GM12878 (cell line): ENCODE measurements around the gene PPP1R14D. TPM values are rescaled to one million over a fixed set of nuclear protein-coding genes. Genes with fewer than 3 reads are reported as not detected.

Experiments
- ATAC-seq: fragments of 200-7000 bp; cut with Tn5 transposase; 3 replicates; pipeline ENCODE4 v1.9.1; 2020; ENCODE audit warnings: mild to moderate bottlenecking, moderate library complexity
- BruUV-seq: library from RNA; stranded (reverse); fragments of 400-500 nt; replicated peaks from 2 replicates; lab custom pipeline; 2021; lab: Mats Ljungman, UMichigan
- CTCF ChIA-PET: fragments of 300-600 bp; sonication (Branson Sonifier 250); formaldehyde crosslinking; extraction: SDS; loops from one replicate; lab custom pipeline; 2021; ENCODE audit warnings: inconsistent platforms; lab: Yijun Ruan, JAX
- POLR2A ChIA-PET: fragments of 350-600 bp; formaldehyde crosslinking; extraction: SDS; loops from one replicate; lab custom pipeline; 2021; ENCODE audit warnings: inconsistent platforms; lab: Charles Lee
- RAD21 ChIA-PET: fragments of 300-600 bp; sonication (Branson Sonifier 250); formaldehyde crosslinking; loops from one replicate; lab custom pipeline; 2023; ENCODE audit warnings: antibody characterized with exemption; ENCODE audit not compliant: unreplicated experiment; lab: Charles Lee
- SMC1A ChIA-PET: fragments of 300-600 bp; sonication (Branson Sonifier 250); formaldehyde crosslinking; loops from one replicate; lab custom pipeline; 2023; ENCODE audit not compliant: unreplicated experiment, uncharacterized antibody; lab: Charles Lee
- DNase-seq: peaks from one replicate; pipeline ENCODE4 v3.0.0-alpha.2; 2011; ENCODE audit warnings: low read depth, low spot score
- FAIRE-seq: peaks from 3 replicates; lab custom pipeline; 2011; peaks lifted over from hg19 to GRCh38; lab: Jason Lieb, UNC
- H2AFZ ChIP-seq: 2 replicates; pipeline ENCODE4 v1.6.0; 2011; ENCODE audit warnings: low read depth, low read length, control low read depth; ENCODE audit not compliant: control insufficient read depth
- H3K27ac ChIP-seq: 2 replicates; pipeline ENCODE4 v1.5.1; 2011; ENCODE audit warnings: control low read depth; ENCODE audit not compliant: control insufficient read depth, insufficient read depth
- H3K27me3 ChIP-seq, 2 experiments: replicated peaks in 1 of 2; 2 replicates each; pipeline versions ENCODE4 v1.6.0 to v1.6.1; 2011; ENCODE audit warnings: low read length in 1 of 2; ENCODE audit not compliant: control insufficient read depth in 2 of 2, insufficient read depth in 2 of 2
- H3K36me3 ChIP-seq, 2 experiments: 2 replicates each; pipeline ENCODE4 v1.5.1; 2011; ENCODE audit warnings: low read length in 1 of 2; ENCODE audit not compliant: control insufficient read depth in 2 of 2, insufficient read depth in 2 of 2
- H3K4me1 ChIP-seq: 2 replicates; pipeline ENCODE4 v1.6.1; 2011; ENCODE audit warnings: mild to moderate bottlenecking, low read length, moderate library complexity, mixed read lengths; ENCODE audit not compliant: control insufficient read depth, insufficient read depth
- H3K4me2 ChIP-seq: 2 replicates; pipeline ENCODE4 v1.6.0; 2011; ENCODE audit warnings: control low read depth; ENCODE audit not compliant: control insufficient read depth, insufficient read depth
- H3K4me3 ChIP-seq: fragments of 200-600 bp; sonication (generic); 2 replicates; pipeline ENCODE4 v1.5.1; 2016
- H3K79me2 ChIP-seq: 2 replicates; pipeline ENCODE4 v1.6.0; 2011; ENCODE audit warnings: low read length; ENCODE audit not compliant: control insufficient read depth, insufficient read depth
- H3K9ac ChIP-seq: 2 replicates; pipeline ENCODE4 v1.8.0; 2011; ENCODE audit warnings: low read length, control low read depth, mixed read lengths; ENCODE audit not compliant: control insufficient read depth, insufficient read depth
- H3K9me3 ChIP-seq: replicated peaks from 3 replicates; pipeline ENCODE4 v1.5.1; 2011; ENCODE audit warnings: mild to moderate bottlenecking, low read length; ENCODE audit not compliant: control insufficient read depth, insufficient read depth
- H4K20me1 ChIP-seq: 2 replicates; pipeline ENCODE4 v1.6.0; 2011; ENCODE audit not compliant: control insufficient read depth, insufficient read depth
- BACH1 ChIP-seq: fragments of 450-650 bp; IDR thresholded peaks from 2 replicates; pipeline ENCODE4 v1.6.1; 2017; ENCODE audit warnings: mild to moderate bottlenecking, borderline replicate concordance
- CEBPB ChIP-seq, 2 experiments: fragments of 150-350 bp in 1 of 2; IDR thresholded peaks; 2 replicates each; pipeline ENCODE4 v1.6.1; 2012 to 2014; ENCODE audit warnings: low read depth in 2 of 2, low read length in 2 of 2, borderline replicate concordance in 1 of 2, inconsistent platforms in 1 of 2
- IKZF2 ChIP-seq, 2 experiments: fragments of 450-650 bp; IDR thresholded peaks; 2 replicates each; pipeline ENCODE4 v1.6.1; 2017; ENCODE audit warnings: mild to moderate bottlenecking in 2 of 2, moderate library complexity in 2 of 2
- NR2C2 ChIP-seq: IDR thresholded peaks from 2 replicates; pipeline ENCODE4 v1.6.1; 2011; ENCODE audit warnings: borderline replicate concordance, low read depth; ENCODE audit not compliant: control insufficient read depth, insufficient read length
- RB1 ChIP-seq: fragments of 450-650 bp; formaldehyde crosslinking; IDR thresholded peaks from 2 replicates; pipeline ENCODE4 v1.6.1; 2017; ENCODE audit warnings: mild to moderate bottlenecking, borderline replicate concordance
- RUNX3 ChIP-seq: IDR thresholded peaks from 2 replicates; pipeline ENCODE4 v1.6.1; 2012; ENCODE audit warnings: low read length, inconsistent platforms
- SP1 ChIP-seq: IDR thresholded peaks from one replicate; pipeline ENCODE4 v1.6.1; 2011; ENCODE audit warnings: low read depth, low read length
- SREBF2 ChIP-seq: IDR thresholded peaks from 2 replicates; pipeline ENCODE4 v1.6.1; 2012; ENCODE audit warnings: mild to moderate bottlenecking, low read length
- STAT1 ChIP-seq: fragments of 450-650 bp; conservative IDR thresholded peaks from 2 replicates; pipeline ENCODE4 v1.6.1; 2014; ENCODE audit warnings: antibody characterized with exemption, mild to moderate bottlenecking
- WRNIP1 ChIP-seq: IDR thresholded peaks from 2 replicates; pipeline ENCODE4 v1.6.1; 2011; ENCODE audit warnings: low read depth, low read length, improper control_type of control experiment, borderline replicate concordance
- ZNF24 ChIP-seq: fragments of 450-650 bp; IDR thresholded peaks from 2 replicates; pipeline ENCODE4 v1.6.1; 2017; ENCODE audit warnings: antibody characterized with exemption, mild to moderate bottlenecking
- ZZZ3 ChIP-seq: IDR thresholded peaks from 2 replicates; pipeline ENCODE4 v1.6.1; 2011; ENCODE audit warnings: low read depth; ENCODE audit not compliant: control insufficient read depth, insufficient read length
- whole genome bisulfite sequencing: methylation state at CpG from one replicate; pipeline ENCODE4 v1.1.6; 2016; ENCODE audit warnings: low lambda C conversion rate; ENCODE audit not compliant: insufficient replicate concordance, insufficient coverage; ENCODE audit errors: missing lambda C conversion rate; 5-methylcytosine and 5-hydroxymethylcytosine counted together
- in situ Hi-C: fragments of 300-500 bp; cut with MboI; formaldehyde crosslinking; loops from 9 replicates; pipeline ENCODE4 v1.14.3; 2018; ENCODE audit warnings: mixed read lengths
- intact Hi-C: fragments of 100-400 bp; cut with micrococcal nuclease; formaldehyde crosslinking; loops from one replicate; pipeline ENCODE4 v1.14.2; 2022; ENCODE audit not compliant: unreplicated experiment
- polyA plus RNA-seq, 11 experiments: library from polyadenylated mRNA; depleted of rRNA in 4 of 11; unstranded in 6 of 11; stranded (reverse) in 5 of 11; fragments of >200 nt; fragmentation: Nextera tagmentation in 4 of 11; fragmentation: Illumina TruSeq in 1 of 11; extraction: Ambion mirVana in 4 of 11; extraction: Trizol in 1 of 11; gene quantifications; 1 replicate in 1 of 11; 2 replicates in 10 of 11; pipeline versions ENCODE4 v1.2.1 to v1.2.3, GENCODE V29; 2011 to 2016; ENCODE audit warnings: inconsistent platforms in 2 of 11, missing spikeins in 2 of 11, low read depth in 1 of 11
- total RNA-seq, 4 experiments: library from RNA; depleted of rRNA in 3 of 4; stranded (reverse); fragments of >200 nt in 3 of 4; fragmentation: Illumina TruSeq in 1 of 4; extraction: Trizol in 1 of 4; gene quantifications; 2 replicates each; pipeline versions ENCODE4 v1.2.1 to v1.2.3, GENCODE V29; 2013 to 2021
- TF ChIP-seq, protein P1 (sequence below): IDR thresholded peaks from 2 replicates; pipeline ENCODE4 v1.6.1; 2012; ENCODE audit warnings: low read depth, low read length, improper control_type of control experiment
- TF ChIP-seq, protein P2 (sequence below): fragments of 450-650 bp; IDR thresholded peaks from 2 replicates; pipeline ENCODE4 v1.6.1; 2017; ENCODE audit warnings: mild to moderate bottlenecking
- TF ChIP-seq, protein P3 (sequence below): fragments of 450-650 bp; formaldehyde crosslinking; IDR thresholded peaks from 2 replicates; pipeline ENCODE4 v1.4.0; 2022; ENCODE audit warnings: mild to moderate bottlenecking, moderate library complexity

PPP1R14D gene
- total and polyA plus RNA-seq, 10 of the 15 experiments (the other 5 are each of a cell fraction or from before 2014, with no cell fraction given) = 0.10 TPM; not detected in 9

DNA sequence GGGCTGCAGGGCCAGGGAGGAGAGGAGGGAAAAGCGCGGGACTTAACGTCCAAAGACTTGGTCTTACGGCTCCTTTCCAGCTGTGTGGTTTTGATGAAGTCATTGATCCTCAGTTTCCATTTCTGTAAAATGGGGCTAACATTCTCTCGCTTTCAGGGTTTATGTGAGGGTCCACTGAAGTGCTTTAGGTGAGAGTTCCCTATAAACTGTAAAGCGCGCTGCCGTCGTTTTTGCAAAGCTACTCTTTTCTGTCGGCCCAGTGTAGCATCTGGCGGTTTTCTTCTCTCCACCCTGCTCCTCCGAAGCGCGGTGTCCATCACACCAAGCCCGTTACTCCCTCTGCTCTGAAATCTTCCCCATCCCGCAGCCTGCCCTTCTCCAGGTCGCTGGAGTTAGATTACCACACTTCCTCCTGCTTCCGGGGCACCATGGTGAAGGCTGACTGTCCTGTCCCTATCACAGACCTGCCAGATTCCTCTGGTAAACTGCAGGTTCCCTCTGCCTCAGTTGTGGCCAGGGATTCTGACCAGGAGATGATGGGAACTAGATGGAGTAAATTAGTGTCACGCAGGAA is 20.5 kb downstream of the PPP1R14D start (continued):
- TF ChIP-seq IKZF2 (IDR thresholded peaks at IDR 0.05) (0 out of 4 replicates have a peak, but pooled peaks of 1 of the 2 experiments have one; percentile 0), RUNX3 (peak; percentile 20; the same call in 1 of the 2 replicates)

DNA sequence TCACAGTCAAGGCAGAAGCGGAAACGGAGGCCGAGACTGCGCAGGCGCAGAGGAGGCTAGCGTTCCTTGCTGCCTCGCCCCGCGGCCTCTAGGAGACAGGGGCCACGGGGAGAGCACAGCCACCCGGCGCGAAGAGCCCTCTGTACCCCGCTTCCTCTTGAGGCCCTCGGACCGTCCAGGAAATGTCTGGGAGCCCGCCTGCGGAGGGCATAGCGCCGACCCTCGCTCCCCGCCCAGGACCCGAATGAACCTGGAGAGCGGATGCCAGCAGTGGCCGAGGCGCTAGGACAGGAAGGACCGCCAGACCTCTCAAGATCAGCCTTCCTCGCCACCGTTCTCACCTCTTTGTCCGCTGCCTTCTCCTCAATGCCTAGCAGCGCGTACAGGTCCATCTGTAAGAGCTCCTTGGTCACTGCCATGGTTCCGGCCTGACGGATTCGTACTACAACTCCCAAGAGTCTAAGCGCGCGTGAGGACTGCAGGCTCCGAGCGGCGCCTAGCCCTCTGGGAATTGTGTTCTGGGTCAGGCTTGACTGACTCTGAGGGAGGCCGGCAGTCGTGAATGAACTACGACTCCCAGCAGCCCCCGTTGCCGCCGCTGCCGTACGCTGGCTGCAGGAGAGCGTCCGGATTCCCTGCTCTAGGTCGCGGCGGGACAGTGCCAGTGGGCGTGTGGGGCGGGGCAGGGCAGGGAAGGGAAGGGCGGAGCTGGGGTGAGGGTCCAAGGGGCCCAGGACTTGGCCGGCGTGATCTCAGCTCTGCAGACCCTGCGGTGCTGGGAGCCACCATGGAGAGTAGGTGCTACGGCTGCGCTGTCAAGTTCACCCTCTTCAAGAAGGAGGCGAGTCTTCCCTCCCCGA is 21.2 kb downstream of the PPP1R14D start, which contains the start of the genes DNAJC17 and ZFYVE19:
Gene DNAJC17, minus strand, starts transcription at position 446 of the 860 bp plus-strand sequence. Its CDS starts 27 bp downstream, at position 419.
Gene ZFYVE19, plus strand, starts transcription at position 62 of the 860 bp plus-strand sequence. Its CDS starts 501 bp downstream, at position 563.
- ATAC-seq = peak; percentile 97
- Histone ChIP-seq H3K4me1 (peaks cover 15% of the 10 kb centered on the region; the same call in 1 of the 2 replicates), H3K79me2 (peaks cover 22% of the 10 kb centered on the region), H4K20me1 (no peaks in the 10 kb centered on the region), H3K27ac (peak within 1 kb of the TSS; percentile 98), H3K9ac (peak within 1 kb of the TSS; percentile 94), H3K9me3 (no peaks in the 10 kb centered on the region), H2AFZ (peak within 1 kb of the TSS; percentile 100), H3K36me3 (peaks cover 0 to 3% of the 10 kb centered on the region in 2 experiments; a peak in 2 of 4 replicates), H3K4me3 (peak within 1 kb of the TSS; percentile 79), H3K4me2 (peak within 1 kb of the TSS; percentile 100), H3K27me3 (no peaks in the 10 kb centered on the region)
- ChIA-PET CTCF (interaction anchor here (0.6 to 3.7 kb wide), 6 partner anchors 14 to 709 kb away, joined by 3 to 19 read pairs (median 6); no protein-coding TSS in a partner anchor), POLR2A (interaction anchor here (0.8 to 2.3 kb wide), 10 partner anchors 13 to 242 kb away, joined by 3 to 10 read pairs (median 4); partner anchors contain the start of genes CCDC32, RAD51, RHOV and VPS18), RAD21 (interaction anchor here (0.8 to 3.3 kb wide), 11 partner anchors 21 to 87 kb away, joined by 3 to 19 read pairs (median 4); partner anchors contain the start of genes PPP1R14D, RHOV, SPINT1 and VPS18), SMC1A (interaction anchor here (0.7 to 2.1 kb wide), 7 partner anchors 40 to 113 kb away, joined by 3 to 6 read pairs (median 4); no protein-coding TSS in a partner anchor)
- FAIRE-seq = peak; percentile 61
- BruUV-seq = no TSS peak
- DNase-seq = peak; percentile 93
- in situ Hi-C loops (no loop called here), intact Hi-C loops (loop anchor here (5.0 kb wide), 1 partner anchor 40 kb away; no protein-coding TSS in a partner anchor)
- 1% methylated on average over 63 of the region's 64 CpGs for WGBS
- TF ChIP-seq BACH1 = no peak
- TF ChIP-seq RB1 = peak; percentile 52
- TF ChIP-seq, protein P1, sequence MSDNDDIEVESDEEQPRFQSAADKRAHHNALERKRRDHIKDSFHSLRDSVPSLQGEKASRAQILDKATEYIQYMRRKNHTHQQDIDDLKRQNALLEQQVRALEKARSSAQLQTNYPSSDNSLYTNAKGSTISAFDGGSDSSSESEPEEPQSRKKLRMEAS = peak; percentile 65
- no peak for TF ChIP-seq STAT1
- TF ChIP-seq, protein P2, sequence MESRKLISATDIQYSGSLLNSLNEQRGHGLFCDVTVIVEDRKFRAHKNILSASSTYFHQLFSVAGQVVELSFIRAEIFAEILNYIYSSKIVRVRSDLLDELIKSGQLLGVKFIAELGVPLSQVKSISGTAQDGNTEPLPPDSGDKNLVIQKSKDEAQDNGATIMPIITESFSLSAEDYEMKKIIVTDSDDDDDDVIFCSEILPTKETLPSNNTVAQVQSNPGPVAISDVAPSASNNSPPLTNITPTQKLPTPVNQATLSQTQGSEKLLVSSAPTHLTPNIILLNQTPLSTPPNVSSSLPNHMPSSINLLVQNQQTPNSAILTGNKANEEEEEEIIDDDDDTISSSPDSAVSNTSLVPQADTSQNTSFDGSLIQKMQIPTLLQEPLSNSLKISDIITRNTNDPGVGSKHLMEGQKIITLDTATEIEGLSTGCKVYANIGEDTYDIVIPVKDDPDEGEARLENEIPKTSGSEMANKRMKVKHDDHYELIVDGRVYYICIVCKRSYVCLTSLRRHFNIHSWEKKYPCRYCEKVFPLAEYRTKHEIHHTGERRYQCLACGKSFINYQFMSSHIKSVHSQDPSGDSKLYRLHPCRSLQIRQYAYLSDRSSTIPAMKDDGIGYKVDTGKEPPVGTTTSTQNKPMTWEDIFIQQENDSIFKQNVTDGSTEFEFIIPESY = no peak
- no peak for TF ChIP-seq ZNF24
- no peak for TF ChIP-seq NR2C2
- TF ChIP-seq RUNX3 = no peak
- TF ChIP-seq, protein P3, sequence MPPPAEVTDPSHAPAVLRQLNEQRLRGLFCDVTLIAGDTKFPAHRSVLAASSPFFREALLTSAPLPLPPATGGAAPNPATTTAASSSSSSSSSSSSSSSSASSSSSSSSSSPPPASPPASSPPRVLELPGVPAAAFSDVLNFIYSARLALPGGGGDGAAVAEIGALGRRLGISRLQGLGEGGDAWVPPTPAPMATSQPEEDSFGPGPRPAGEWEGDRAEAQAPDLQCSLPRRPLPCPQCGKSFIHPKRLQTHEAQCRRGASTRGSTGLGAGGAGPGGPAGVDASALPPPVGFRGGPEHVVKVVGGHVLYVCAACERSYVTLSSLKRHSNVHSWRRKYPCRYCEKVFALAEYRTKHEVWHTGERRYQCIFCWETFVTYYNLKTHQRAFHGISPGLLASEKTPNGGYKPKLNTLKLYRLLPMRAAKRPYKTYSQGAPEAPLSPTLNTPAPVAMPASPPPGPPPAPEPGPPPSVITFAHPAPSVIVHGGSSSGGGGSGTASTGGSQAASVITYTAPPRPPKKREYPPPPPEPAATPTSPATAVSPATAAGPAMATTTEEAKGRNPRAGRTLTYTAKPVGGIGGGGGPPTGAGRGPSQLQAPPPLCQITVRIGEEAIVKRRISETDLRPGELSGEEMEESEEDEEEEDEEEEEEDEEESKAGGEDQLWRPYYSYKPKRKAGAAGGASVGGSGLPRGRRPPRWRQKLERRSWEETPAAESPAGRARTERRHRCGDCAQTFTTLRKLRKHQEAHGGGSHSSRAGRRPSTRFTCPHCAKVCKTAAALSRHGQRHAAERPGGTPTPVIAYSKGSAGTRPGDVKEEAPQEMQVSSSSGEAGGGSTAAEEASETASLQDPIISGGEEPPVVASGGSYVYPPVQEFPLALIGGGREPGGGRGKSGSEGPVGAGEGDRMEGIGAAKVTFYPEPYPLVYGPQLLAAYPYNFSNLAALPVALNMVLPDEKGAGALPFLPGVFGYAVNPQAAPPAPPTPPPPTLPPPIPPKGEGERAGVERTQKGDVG (CRISPR knock-in tag) = no peak
- TF ChIP-seq ZZZ3 = no peak
- TF ChIP-seq CEBPB (IDR thresholded peaks at IDR 0.05; ENCODE audit: borderline replicate concordance in 1 of 2, low read depth in 2 of 2, low read length in 2 of 2) = no peak
- no peak for TF ChIP-seq SP1
- no peak for TF ChIP-seq SREBF2
- no peak for TF ChIP-seq WRNIP1
